Uterus (tissue), 2 donors: ENCODE data around the gene GPM6B.

ENCODE experiments used
- POLR2A ChIP-seq, 2 donors: fragments of 450-650 bp; IDR thresholded peaks; one replicate each; pipeline ENCODE4 v1.6.1; 2016; ENCODE audit warnings: antibody characterized with exemption in 2 of 2, mild to moderate bottlenecking in 1 of 2, moderate library complexity in 1 of 2
- TF ChIP-seq, protein P1 (sequence below), 4 experiments: fragments of 200-600 bp in 2 of 4; fragments of 450-650 bp in 2 of 4; sonication (generic) in 2 of 4; IDR thresholded peaks; one replicate each; pipeline ENCODE4 v1.5.1; 2016 to 2019; ENCODE audit warnings: antibody characterized with exemption in 4 of 4, mild to moderate bottlenecking in 2 of 4, moderate library complexity in 1 of 4

DNA sequence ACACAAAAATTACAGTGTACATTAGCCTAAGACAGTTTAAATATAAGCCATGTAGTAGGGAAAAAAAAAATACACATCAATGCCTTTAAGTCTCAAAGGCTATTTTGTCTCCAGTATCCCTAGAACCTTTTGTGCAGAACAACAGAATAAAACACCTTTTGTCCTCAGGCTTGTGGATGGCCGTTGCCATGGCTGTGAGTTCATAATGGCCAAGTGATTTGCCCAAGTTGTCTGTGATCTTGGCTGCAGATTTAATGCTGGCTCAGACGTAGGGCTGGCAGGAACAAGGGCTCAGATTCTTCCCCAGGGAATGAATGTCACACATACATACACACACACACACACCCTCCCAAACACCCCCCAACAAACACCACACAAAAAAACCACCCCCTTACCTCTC is 25.3 kb downstream of the GPM6B start:
- TF ChIP-seq, protein P1, sequence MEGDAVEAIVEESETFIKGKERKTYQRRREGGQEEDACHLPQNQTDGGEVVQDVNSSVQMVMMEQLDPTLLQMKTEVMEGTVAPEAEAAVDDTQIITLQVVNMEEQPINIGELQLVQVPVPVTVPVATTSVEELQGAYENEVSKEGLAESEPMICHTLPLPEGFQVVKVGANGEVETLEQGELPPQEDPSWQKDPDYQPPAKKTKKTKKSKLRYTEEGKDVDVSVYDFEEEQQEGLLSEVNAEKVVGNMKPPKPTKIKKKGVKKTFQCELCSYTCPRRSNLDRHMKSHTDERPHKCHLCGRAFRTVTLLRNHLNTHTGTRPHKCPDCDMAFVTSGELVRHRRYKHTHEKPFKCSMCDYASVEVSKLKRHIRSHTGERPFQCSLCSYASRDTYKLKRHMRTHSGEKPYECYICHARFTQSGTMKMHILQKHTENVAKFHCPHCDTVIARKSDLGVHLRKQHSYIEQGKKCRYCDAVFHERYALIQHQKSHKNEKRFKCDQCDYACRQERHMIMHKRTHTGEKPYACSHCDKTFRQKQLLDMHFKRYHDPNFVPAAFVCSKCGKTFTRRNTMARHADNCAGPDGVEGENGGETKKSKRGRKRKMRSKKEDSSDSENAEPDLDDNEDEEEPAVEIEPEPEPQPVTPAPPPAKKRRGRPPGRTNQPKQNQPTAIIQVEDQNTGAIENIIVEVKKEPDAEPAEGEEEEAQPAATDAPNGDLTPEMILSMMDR (IDR thresholded peaks at IDR 0.05), result no peak
- no peak for TF ChIP-seq POLR2A (IDR thresholded peaks at IDR 0.05)
